Activated CD4-positive, alpha-beta memory T cell treated with anti-CD3 and anti-CD28 coated beads for 36 hours (primary cell): Measurements from ENCODE around the gene GRM8. TPM values are rescaled to one million over a fixed set of nuclear protein-coding genes. Genes with fewer than 3 reads are reported as not detected.

Source experiments
- CTCF ChIA-PET: fragments of 350-600 bp; sonication (Branson Sonifier 250); formaldehyde crosslinking; loops from one replicate; lab custom pipeline; 2021; ENCODE audit warnings: antibody characterized with exemption, inconsistent platforms; lab: Charles Lee
- POLR2A ChIA-PET: fragments of 350-600 bp; sonication (Branson Sonifier 250); formaldehyde crosslinking; loops from one replicate; lab custom pipeline; 2021; ENCODE audit warnings: antibody characterized with exemption; lab: Charles Lee
- DNase-seq: peaks from one replicate; pipeline ENCODE4 v3.0.0-alpha.2; 2020
- H3K27ac Mint-ChIP-seq: one replicate; pipeline ENCODE4 v1.8.0; 2021; ENCODE audit warnings: mixed read lengths
- H3K27me3 Mint-ChIP-seq: one replicate; pipeline ENCODE4 v1.8.0; 2021; ENCODE audit warnings: mixed read lengths
- H3K36me3 Mint-ChIP-seq: one replicate; pipeline ENCODE4 v1.8.0; 2021; ENCODE audit warnings: mixed read lengths
- H3K4me1 Mint-ChIP-seq: one replicate; pipeline ENCODE4 v1.8.0; 2021; ENCODE audit warnings: low read depth, mixed read lengths
- H3K4me3 Mint-ChIP-seq: one replicate; pipeline ENCODE4 v1.8.0; 2021; ENCODE audit warnings: mild to moderate bottlenecking, mixed read lengths
- H3K9me3 Mint-ChIP-seq: one replicate; pipeline ENCODE4 v1.8.0; 2021; ENCODE audit warnings: mixed read lengths
- intact Hi-C: fragments of 100-400 bp; cut with micrococcal nuclease; formaldehyde crosslinking; loops from one replicate; pipeline ENCODE4 v1.15.1; 2023
- total RNA-seq, 2 experiments: library from RNA; stranded (reverse); gene quantifications; one replicate each; pipeline ENCODE4 v1.2.3, GENCODE V29; 2021

GRM8 gene
- total RNA-seq, 2 experiments from 2014 or later, result not detected

DNA sequence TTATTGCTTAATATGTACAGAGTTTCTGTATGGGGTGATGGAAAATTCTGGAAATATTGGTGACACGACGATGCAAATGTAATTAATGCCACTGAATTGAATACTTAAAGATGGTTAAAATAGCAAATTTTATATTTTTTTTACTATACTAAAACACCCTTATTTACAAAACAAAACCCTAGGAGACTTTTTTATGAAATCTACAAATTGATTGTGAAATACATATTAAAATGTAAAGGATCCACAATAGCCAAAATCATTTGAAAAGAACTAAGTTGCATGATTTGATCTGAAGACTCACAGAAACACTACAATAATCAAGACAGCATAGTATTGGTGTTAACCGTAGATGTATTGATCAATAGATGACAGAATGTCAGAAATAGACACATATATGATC lies 252.0 kb downstream of the GRM8 start:
- Mint-ChIP-seq H3K9me3 (no peaks in the 10 kb centered on the region), H3K27me3 (no peaks in the 10 kb centered on the region), H3K4me1 (no peaks in the 10 kb centered on the region), H3K27ac (no peak overlapping the region), H3K4me3 (no peak overlapping the region), H3K36me3 (no peaks in the 10 kb centered on the region)
- intact Hi-C loops, result no loop called here
- ChIA-PET POLR2A (no interaction called here), CTCF (no interaction called here)
- no peak for DNase-seq

DNA sequence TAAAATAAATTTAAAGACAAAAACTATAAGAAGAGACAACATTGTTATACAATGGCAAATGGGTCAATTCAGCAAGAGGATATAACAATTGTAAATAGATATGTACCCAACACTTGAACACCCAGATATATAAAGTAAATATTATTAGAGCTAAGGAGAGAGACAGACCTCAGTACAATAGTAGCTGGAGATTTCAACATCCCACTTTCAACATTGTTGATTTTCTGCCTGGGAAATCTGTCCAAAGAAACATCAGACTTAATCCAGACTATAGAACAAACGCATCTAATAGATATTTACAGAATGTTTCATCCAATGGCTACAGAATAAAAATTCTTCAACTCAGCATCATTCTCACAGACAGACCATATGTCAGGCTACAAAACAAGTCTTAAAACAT lies 256.1 kb downstream of the GRM8 start:
- H3K27ac Mint-ChIP-seq, result no peak overlapping the region
- DNase-seq, result no peak
- no peaks in the 10 kb centered on the region for H3K27me3 Mint-ChIP-seq
- no peaks in the 10 kb centered on the region for H3K4me1 Mint-ChIP-seq
- no peaks in the 10 kb centered on the region for H3K36me3 Mint-ChIP-seq
- intact Hi-C loops, result no loop called here
- H3K9me3 Mint-ChIP-seq, result no peaks in the 10 kb centered on the region
- CTCF ChIA-PET, result no interaction called here
- no peak overlapping the region for H3K4me3 Mint-ChIP-seq
- POLR2A ChIA-PET, result no interaction called here

GRCh38 chr7:126993626-126994213 lies 259.0 kb downstream of the GRM8 start:
- Mint-ChIP-seq H3K4me3 (no peak overlapping the region), H3K27ac (no peak overlapping the region), H3K36me3 (no peaks in the 10 kb centered on the region), H3K27me3 (no peaks in the 10 kb centered on the region), H3K9me3 (no peaks in the 10 kb centered on the region), H3K4me1 (no peaks in the 10 kb centered on the region)
- no peak for DNase-seq
- intact Hi-C loops, result no loop called here
- ChIA-PET POLR2A (no interaction called here), CTCF (no interaction called here)

DNA sequence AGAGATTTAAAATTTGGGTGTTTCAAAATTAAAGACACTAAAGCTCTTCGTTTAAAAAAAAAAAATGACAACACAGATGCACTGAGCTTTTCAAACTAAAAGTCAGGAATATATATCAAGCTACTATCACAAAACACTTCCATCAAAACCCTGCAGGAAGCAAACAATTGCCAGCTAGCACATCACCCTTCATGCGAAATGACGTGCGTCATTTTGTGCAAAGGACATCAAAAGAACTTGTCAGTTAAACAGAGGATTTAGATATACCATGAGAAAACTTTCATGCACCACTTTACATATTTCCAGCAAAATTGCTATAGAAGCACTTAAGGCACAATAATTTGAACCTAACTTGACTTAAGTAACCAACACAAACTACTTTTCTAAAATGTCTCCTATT lies 264.7 kb downstream of the GRM8 start:
- intact Hi-C loops, result no loop called here
- no peak for DNase-seq

GRCh38 chr7:126979722-126980121 lies 273.0 kb downstream of the GRM8 start:
- H3K9me3 Mint-ChIP-seq, result no peaks in the 10 kb centered on the region
- intact Hi-C loops, result no loop called here
- no peaks in the 10 kb centered on the region for H3K4me1 Mint-ChIP-seq
- ChIA-PET POLR2A (no interaction called here), CTCF (no interaction called here)
- no peak overlapping the region for H3K4me3 Mint-ChIP-seq
- no peaks in the 10 kb centered on the region for H3K27me3 Mint-ChIP-seq
- H3K36me3 Mint-ChIP-seq, result no peaks in the 10 kb centered on the region
- no peak for DNase-seq
- H3K27ac Mint-ChIP-seq, result no peak overlapping the region

More for the DNA sequence above, 264.7 kb downstream of the GRM8 start:
- POLR2A ChIA-PET, result no interaction called here
- Mint-ChIP-seq H3K27me3 (no peaks in the 10 kb centered on the region), H3K36me3 (no peaks in the 10 kb centered on the region), H3K4me1 (no peaks in the 10 kb centered on the region), H3K9me3 (no peaks in the 10 kb centered on the region), H3K4me3 (no peak overlapping the region), H3K27ac (no peak overlapping the region)
- CTCF ChIA-PET, result no interaction called here

- Mint-ChIP-seq H3K9me3 (no peaks in the 10 kb centered on the region), H3K27ac (no peak overlapping the region), H3K4me3 (no peak overlapping the region), H3K27me3 (no peaks in the 10 kb centered on the region), H3K4me1 (no peaks in the 10 kb centered on the region), H3K36me3 (no peaks in the 10 kb centered on the region)
- intact Hi-C loops, result no loop called here
- ChIA-PET CTCF (no interaction called here), POLR2A (no interaction called here)
- no peak for DNase-seq
Observed at GRCh38 chr7:126978865-126979264, 273.9 kb downstream of the GRM8 start.

DNA sequence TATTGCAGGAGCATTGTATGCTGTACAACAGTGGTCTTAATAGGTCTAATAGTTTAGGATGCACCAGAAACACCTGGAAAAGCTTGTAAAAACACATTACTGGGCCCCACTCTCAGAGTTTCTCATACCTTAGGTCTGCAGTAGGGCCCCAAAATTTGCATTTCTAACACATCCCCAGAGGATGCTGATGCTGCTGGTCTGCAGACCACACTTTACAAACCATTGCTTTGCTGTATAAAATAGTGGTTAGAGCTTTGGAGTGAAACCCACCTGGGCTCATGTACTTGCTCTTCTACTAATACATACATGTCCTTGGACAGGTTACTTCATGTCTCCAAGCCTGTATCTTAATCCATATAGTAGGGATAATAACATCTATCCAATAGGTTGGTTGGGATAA lies 279.7 kb downstream of the GRM8 start:
- DNase-seq, result no peak
- Mint-ChIP-seq H3K27ac (no peak overlapping the region), H3K4me1 (no peaks in the 10 kb centered on the region), H3K9me3 (no peaks in the 10 kb centered on the region), H3K4me3 (no peak overlapping the region), H3K27me3 (no peaks in the 10 kb centered on the region), H3K36me3 (no peaks in the 10 kb centered on the region)
- CTCF ChIA-PET, result no interaction called here
- POLR2A ChIA-PET, result no interaction called here
- intact Hi-C loops, result no loop called here

DNA sequence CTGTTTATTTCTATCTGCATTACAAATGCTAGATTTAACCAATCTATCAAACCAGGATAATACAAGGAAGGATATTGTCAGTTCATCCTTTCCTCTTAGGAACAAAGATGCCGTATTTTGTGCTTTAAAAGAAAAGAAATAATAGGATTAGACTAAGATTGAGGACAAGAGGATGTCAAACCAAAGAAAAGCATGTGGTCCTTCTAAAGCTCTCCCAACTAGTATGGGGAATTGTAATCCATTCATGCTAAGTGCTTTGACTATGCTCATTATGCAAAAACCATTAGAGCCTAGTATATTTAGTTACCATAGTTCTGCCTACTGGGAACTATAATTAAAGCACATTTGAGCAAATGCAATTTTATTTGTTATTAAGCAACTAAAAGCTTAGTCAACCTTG lies 280.2 kb downstream of the GRM8 start:
- Mint-ChIP-seq H3K4me1 (no peaks in the 10 kb centered on the region), H3K9me3 (no peaks in the 10 kb centered on the region), H3K36me3 (no peaks in the 10 kb centered on the region), H3K27ac (no peak overlapping the region), H3K4me3 (no peak overlapping the region), H3K27me3 (no peaks in the 10 kb centered on the region)
- intact Hi-C loops, result no loop called here
- CTCF ChIA-PET, result no interaction called here
- DNase-seq, result no peak
- POLR2A ChIA-PET, result no interaction called here

DNA sequence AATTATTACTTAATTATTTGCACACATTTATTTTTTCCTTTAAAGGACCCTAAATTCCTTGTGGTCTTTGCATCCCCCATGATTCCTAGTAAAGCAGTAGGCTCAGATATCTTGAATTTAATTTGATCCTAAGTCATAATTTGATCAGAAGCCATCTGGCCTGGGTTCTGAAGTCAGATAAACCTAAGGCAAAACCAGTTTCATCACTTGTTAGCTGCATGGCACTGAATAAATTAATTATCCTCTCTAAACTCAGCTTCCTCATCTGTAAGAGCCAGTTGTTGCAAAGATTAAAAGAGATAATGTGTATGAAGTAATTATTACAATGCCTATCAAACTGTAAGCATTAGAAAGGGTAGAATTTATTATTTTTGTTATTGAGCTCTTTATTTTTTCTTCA lies 293.1 kb downstream of the GRM8 start:
- Mint-ChIP-seq H3K27me3 (no peaks in the 10 kb centered on the region), H3K27ac (no peak overlapping the region)
- CTCF ChIA-PET, result no interaction called here

DNA sequence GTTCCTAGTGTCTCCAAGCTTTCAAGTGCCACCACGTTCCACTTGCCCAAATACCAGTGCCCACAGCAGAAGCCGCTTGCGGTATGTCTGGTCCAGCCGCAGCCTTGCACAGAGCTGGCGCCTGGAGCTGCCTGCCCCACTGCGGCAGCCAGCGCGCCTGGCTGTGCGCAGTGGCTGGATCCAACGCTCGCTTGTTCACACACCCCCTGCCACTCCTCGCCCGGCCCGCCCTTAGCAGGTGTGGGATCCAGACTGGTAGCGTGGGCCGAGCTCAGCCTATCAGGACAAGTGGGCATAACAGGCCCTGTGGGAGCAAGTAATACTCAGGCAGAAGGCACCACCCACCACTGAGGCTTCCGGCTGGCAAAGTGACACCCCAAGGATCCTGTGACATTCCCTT lies 294.4 kb downstream of the GRM8 start:
- Mint-ChIP-seq H3K36me3 (no peaks in the 10 kb centered on the region), H3K9me3 (no peaks in the 10 kb centered on the region), H3K4me1 (no peaks in the 10 kb centered on the region), H3K27me3 (no peaks in the 10 kb centered on the region), H3K4me3 (no peak overlapping the region), H3K27ac (no peak overlapping the region)
- ChIA-PET POLR2A (no interaction called here), CTCF (interaction anchor here (1.0 kb wide), 1 partner anchor 12 kb away, joined by 3 read pairs; no protein-coding TSS in a partner anchor)
- no peak for DNase-seq
- intact Hi-C loops, result no loop called here

More for the DNA sequence above, 293.1 kb downstream of the GRM8 start:
- Mint-ChIP-seq H3K4me3 (no peak overlapping the region), H3K9me3 (no peaks in the 10 kb centered on the region), H3K4me1 (no peaks in the 10 kb centered on the region), H3K36me3 (no peaks in the 10 kb centered on the region)
- intact Hi-C loops, result no loop called here
- POLR2A ChIA-PET, result no interaction called here
- no peak for DNase-seq

GRCh38 chr7:126957443-126957842 lies 295.3 kb downstream of the GRM8 start:
- DNase-seq, result no peak
- no peaks in the 10 kb centered on the region for H3K4me1 Mint-ChIP-seq
- no peak overlapping the region for H3K27ac Mint-ChIP-seq
- no peak overlapping the region for H3K4me3 Mint-ChIP-seq
- H3K9me3 Mint-ChIP-seq, result no peaks in the 10 kb centered on the region
- no peaks in the 10 kb centered on the region for H3K36me3 Mint-ChIP-seq
- H3K27me3 Mint-ChIP-seq, result no peaks in the 10 kb centered on the region
- intact Hi-C loops, result no loop called here
- CTCF ChIA-PET, result no interaction called here
- POLR2A ChIA-PET, result no interaction called here

GRCh38 chr7:126953461-126953860 lies 299.3 kb downstream of the GRM8 start:
- intact Hi-C loops, result no loop called here
- Mint-ChIP-seq H3K4me3 (no peak overlapping the region), H3K4me1 (no peaks in the 10 kb centered on the region), H3K27me3 (peaks cover 2% of the 10 kb centered on the region), H3K9me3 (no peaks in the 10 kb centered on the region), H3K27ac (no peak overlapping the region), H3K36me3 (no peaks in the 10 kb centered on the region)
- ChIA-PET CTCF (no interaction called here), POLR2A (no interaction called here)
- no peak for DNase-seq

- Mint-ChIP-seq H3K4me3 (no peak overlapping the region), H3K27ac (no peak overlapping the region), H3K4me1 (no peaks in the 10 kb centered on the region), H3K9me3 (no peaks in the 10 kb centered on the region), H3K36me3 (no peaks in the 10 kb centered on the region), H3K27me3 (peaks cover 4% of the 10 kb centered on the region)
- DNase-seq, result no peak
- POLR2A ChIA-PET, result no interaction called here
- CTCF ChIA-PET, result no interaction called here
- intact Hi-C loops, result no loop called here
Observed at GRCh38 chr7:126948664-126949063, 304.1 kb downstream of the GRM8 start.
